ENCODE measurements around the gene OTOP3.

GRCh38 chr17:74928786-74929185 lies 6.9 kb upstream of the OTOP3 start:
- TF ChIP-seq CTCF (conservative IDR thresholded peaks at IDR 0.05) (no peak), ZFX (IDR thresholded peaks at IDR 0.05) (no peak)
